GM23338 (cell line): ENCODE data around the gene EMID1. TPM values are rescaled to one million over a fixed set of nuclear protein-coding genes. Genes with fewer than 3 reads are reported as not detected.

Source experiments
- ATAC-seq: fragments of 200-7000 bp; cut with Tn5 transposase; 3 replicates; pipeline ENCODE4 v1.9.1; 2020
- DNase-seq: peaks from one replicate; pipeline ENCODE4 v3.0.0-alpha.2; 2015; ENCODE audit warnings: low spot score
- H2AFZ ChIP-seq: fragments of 200-600 bp; sonication (generic); 2 replicates; pipeline ENCODE4 v1.8.0; 2016; ENCODE audit warnings: antibody characterized with exemption, mild to moderate bottlenecking, moderate library complexity
- H3F3A ChIP-seq: fragments of 200-600 bp; sonication (generic); replicated peaks from 2 replicates; pipeline ENCODE4 v1.8.0; 2017; ENCODE audit warnings: antibody characterized with exemption, mixed run types, low read depth
- H3K27ac ChIP-seq: fragments of 200-600 bp; sonication (generic); 2 replicates; pipeline ENCODE4 v1.6.1; 2016; ENCODE audit warnings: low read depth
- H3K27me3 ChIP-seq: fragments of 200-600 bp; sonication (generic); 2 replicates; pipeline ENCODE4 v1.8.0; 2016; ENCODE audit warnings: mild to moderate bottlenecking, mixed run types, moderate library complexity; ENCODE audit not compliant: insufficient read depth
- H3K36me3 ChIP-seq: fragments of 200-600 bp; sonication (generic); 2 replicates; pipeline ENCODE4 v1.8.0; 2016; ENCODE audit warnings: mild to moderate bottlenecking; ENCODE audit not compliant: insufficient read depth
- H3K4me1 ChIP-seq: fragments of 200-600 bp; sonication (generic); 2 replicates; pipeline ENCODE4 v1.8.0; 2016; ENCODE audit warnings: mild to moderate bottlenecking, moderate library complexity; ENCODE audit not compliant: insufficient read depth
- H3K4me2 ChIP-seq: fragments of 200-600 bp; sonication (generic); 2 replicates; pipeline ENCODE4 v1.7.1; 2017; ENCODE audit warnings: mixed run types
- H3K4me3 ChIP-seq: fragments of 200-600 bp; sonication (generic); 2 replicates; pipeline ENCODE4 v1.6.1; 2016; ENCODE audit warnings: mixed run types
- H3K79me2 ChIP-seq: fragments of 200-600 bp; sonication (generic); replicated peaks from 2 replicates; pipeline ENCODE4 v1.8.0; 2017; ENCODE audit warnings: mild to moderate bottlenecking; ENCODE audit not compliant: insufficient read depth
- H3K9me2 ChIP-seq: fragments of 200-600 bp; sonication (generic); 2 replicates; pipeline ENCODE4 v1.8.0; 2017; ENCODE audit not compliant: insufficient read depth
- H4K20me1 ChIP-seq: fragments of 200-600 bp; sonication (generic); replicated peaks from 2 replicates; pipeline ENCODE4 v1.8.0; 2017; ENCODE audit warnings: mild to moderate bottlenecking; ENCODE audit not compliant: insufficient read depth
- H3K27ac Mint-ChIP-seq: 2 replicates; pipeline ENCODE4 v1.8.0; 2020; ENCODE audit warnings: inconsistent platforms, mild to moderate bottlenecking, moderate library complexity, mixed read lengths
- H3K27me3 Mint-ChIP-seq: 3 replicates; pipeline ENCODE4 v1.8.0; 2022; ENCODE audit warnings: low read depth, mild to moderate bottlenecking, moderate library complexity, mixed read lengths, inconsistent platforms; ENCODE audit not compliant: insufficient read depth, poor library complexity
- H3K36me3 Mint-ChIP-seq: 3 replicates; pipeline ENCODE4 v1.8.0; 2021; ENCODE audit warnings: low read depth, mild to moderate bottlenecking, inconsistent platforms, moderate library complexity, mixed read lengths
- H3K4me1 Mint-ChIP-seq: 3 replicates; pipeline ENCODE4 v1.8.0; 2020; ENCODE audit warnings: mild to moderate bottlenecking, inconsistent platforms, mixed read lengths
- H3K4me3 Mint-ChIP-seq: 3 replicates; pipeline ENCODE4 v1.8.0; 2021; ENCODE audit warnings: moderate library complexity, mild to moderate bottlenecking, inconsistent platforms, mixed read lengths
- H3K9me3 Mint-ChIP-seq: 3 replicates; pipeline ENCODE4 v1.8.0; 2020; ENCODE audit warnings: moderate library complexity, mild to moderate bottlenecking, inconsistent platforms, mixed read lengths
- CREB1 ChIP-seq: fragments of 250-450 bp; sonication (Bioruptor Pico); IDR thresholded peaks from 2 replicates; pipeline ENCODE4 v1.5.0; 2020; ENCODE audit warnings: low read depth, mild to moderate bottlenecking, moderate library complexity
- EZH2 ChIP-seq: fragments of 200-600 bp; sonication (generic); IDR thresholded peaks from one replicate; pipeline ENCODE4 v1.8.0; 2017; ENCODE audit warnings: antibody characterized with exemption, mild to moderate bottlenecking, low read depth; ENCODE audit not compliant: unreplicated experiment
- EZH2phosphoT487 ChIP-seq: fragments of 200-600 bp; sonication (generic); IDR thresholded peaks from one replicate; pipeline ENCODE4 v1.8.1; 2018; ENCODE audit warnings: antibody characterized with exemption; ENCODE audit not compliant: unreplicated experiment
- JUNB ChIP-seq: IDR thresholded peaks from one replicate; pipeline ENCODE4 v1.6.1; 2016; ENCODE audit warnings: antibody characterized with exemption; ENCODE audit not compliant: unreplicated experiment
- NANOG ChIP-seq: IDR thresholded peaks from 2 replicates; pipeline ENCODE4 v1.6.1; 2016; ENCODE audit warnings: antibody characterized with exemption, borderline replicate concordance
- POLR2AphosphoS5 ChIP-seq: IDR thresholded peaks from 2 replicates; pipeline ENCODE4 v1.6.1; 2016; ENCODE audit warnings: antibody characterized with exemption, low read depth
- STAT1 ChIP-seq: IDR thresholded peaks from one replicate; pipeline ENCODE4 v1.6.1; 2016; ENCODE audit warnings: antibody characterized with exemption; ENCODE audit not compliant: unreplicated experiment
- ZNF114 ChIP-seq: fragments of 250-450 bp; sonication (Bioruptor Pico); IDR thresholded peaks from 2 replicates; pipeline ENCODE4 v1.5.0; 2020; ENCODE audit warnings: mild to moderate bottlenecking, moderate library complexity
- ZNF331 ChIP-seq: fragments of 250-450 bp; sonication (Bioruptor Pico); IDR thresholded peaks from 2 replicates; pipeline ENCODE4 v1.5.0; 2020; ENCODE audit warnings: low read depth, mild to moderate bottlenecking, moderate library complexity
- polyA plus RNA-seq: library from polyadenylated mRNA; unstranded; fragments of >200 nt; fragmentation: Nextera tagmentation; extraction: Ambion mirVana; gene quantifications from 2 replicates; pipeline ENCODE4 v1.2.1, GENCODE V29; 2016
- total RNA-seq: library from RNA; depleted of rRNA; stranded (reverse); fragments of >200 nt; shearing (Covaris generic); gene quantifications from 2 replicates; pipeline ENCODE4 v1.2.3, GENCODE V29; 2014
- TF ChIP-seq, protein P1 (sequence below): IDR thresholded peaks from 2 replicates; pipeline ENCODE4 v1.6.1; 2016; ENCODE audit warnings: antibody characterized with exemption
- TF ChIP-seq, protein P2 (sequence below): IDR thresholded peaks from one replicate; pipeline ENCODE4 v1.6.1; 2018; ENCODE audit warnings: antibody characterized with exemption; ENCODE audit not compliant: unreplicated experiment
- TF ChIP-seq, protein P3 (sequence below): fragments of 250-450 bp; sonication (Bioruptor Pico); IDR thresholded peaks from 2 replicates; pipeline ENCODE4 v1.5.0; 2020; ENCODE audit warnings: mild to moderate bottlenecking, moderate library complexity
- TF ChIP-seq, protein P4 (sequence below), 2 experiments: fragments of 200-600 bp in 1 of 2; sonication (generic) in 1 of 2; conservative IDR thresholded peaks; 2 replicates each; pipeline versions ENCODE4 v1.5.1 to v1.6.1; 2016 to 2017; ENCODE audit warnings: antibody characterized with exemption in 2 of 2, low read depth in 2 of 2, mild to moderate bottlenecking in 2 of 2, moderate library complexity in 1 of 2

The EMID1 gene
- total and polyA plus RNA-seq, 2 experiments from 2014 or later = 3.0 to 13.4 TPM

DNA sequence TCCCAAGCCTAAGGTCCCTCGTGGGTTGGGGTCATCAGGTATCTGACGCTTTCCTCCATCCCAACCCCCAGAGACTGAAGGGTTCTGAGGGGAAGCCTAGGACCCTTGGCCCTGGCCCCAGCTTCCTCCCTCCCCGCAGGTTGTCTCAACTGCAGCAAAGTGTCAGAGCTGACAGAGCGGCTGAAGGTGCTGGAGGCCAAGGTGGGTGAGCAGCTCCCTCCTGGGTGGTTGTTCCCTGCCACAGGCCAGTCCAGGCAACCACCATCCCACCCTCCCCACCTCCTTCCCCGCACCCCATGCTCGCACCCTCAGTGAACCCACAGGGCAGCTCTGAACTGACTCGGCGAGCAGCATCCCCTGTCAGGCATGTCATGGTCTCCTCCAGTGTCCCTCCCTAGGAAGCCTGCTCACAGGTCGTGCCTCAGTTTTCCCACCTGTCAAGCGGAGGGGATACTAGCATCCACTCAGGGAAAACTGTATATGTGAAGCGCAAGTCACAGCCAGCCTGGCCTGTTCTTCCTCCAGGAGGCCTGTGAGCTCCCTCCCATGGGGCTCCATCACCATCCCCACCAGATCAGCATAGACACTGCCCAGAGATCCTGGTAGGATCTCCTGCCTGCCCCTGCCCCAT is 20.8 kb downstream of the EMID1 start:
- no peaks in the 10 kb centered on the region for H3K9me3 Mint-ChIP-seq
- no peak overlapping the region for H2AFZ ChIP-seq
- H3K4me1 Mint-ChIP-seq = no peaks in the 10 kb centered on the region
- no peak overlapping the region for H3K4me3 Mint-ChIP-seq
- no peak overlapping the region for H3K27ac Mint-ChIP-seq
- no peak overlapping the region for H3K4me3 ChIP-seq
- H3K27ac ChIP-seq = no peak overlapping the region
- DNase-seq (no peak), ATAC-seq (no peak)
- TF ChIP-seq ZNF331 (CRISPR knock-in tag) (no peak), ZNF114 (no peak), NANOG (no peak), STAT1 (no peak), EZH2phosphoT487 (no peak), EZH2 (no peak), POLR2AphosphoS5 (no peak), JUNB (no peak), CREB1 (CRISPR knock-in tag) (no peak)
- TF ChIP-seq, protein P1, sequence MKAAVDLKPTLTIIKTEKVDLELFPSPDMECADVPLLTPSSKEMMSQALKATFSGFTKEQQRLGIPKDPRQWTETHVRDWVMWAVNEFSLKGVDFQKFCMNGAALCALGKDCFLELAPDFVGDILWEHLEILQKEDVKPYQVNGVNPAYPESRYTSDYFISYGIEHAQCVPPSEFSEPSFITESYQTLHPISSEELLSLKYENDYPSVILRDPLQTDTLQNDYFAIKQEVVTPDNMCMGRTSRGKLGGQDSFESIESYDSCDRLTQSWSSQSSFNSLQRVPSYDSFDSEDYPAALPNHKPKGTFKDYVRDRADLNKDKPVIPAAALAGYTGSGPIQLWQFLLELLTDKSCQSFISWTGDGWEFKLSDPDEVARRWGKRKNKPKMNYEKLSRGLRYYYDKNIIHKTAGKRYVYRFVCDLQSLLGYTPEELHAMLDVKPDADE = no peak
- TF ChIP-seq, protein P2, sequence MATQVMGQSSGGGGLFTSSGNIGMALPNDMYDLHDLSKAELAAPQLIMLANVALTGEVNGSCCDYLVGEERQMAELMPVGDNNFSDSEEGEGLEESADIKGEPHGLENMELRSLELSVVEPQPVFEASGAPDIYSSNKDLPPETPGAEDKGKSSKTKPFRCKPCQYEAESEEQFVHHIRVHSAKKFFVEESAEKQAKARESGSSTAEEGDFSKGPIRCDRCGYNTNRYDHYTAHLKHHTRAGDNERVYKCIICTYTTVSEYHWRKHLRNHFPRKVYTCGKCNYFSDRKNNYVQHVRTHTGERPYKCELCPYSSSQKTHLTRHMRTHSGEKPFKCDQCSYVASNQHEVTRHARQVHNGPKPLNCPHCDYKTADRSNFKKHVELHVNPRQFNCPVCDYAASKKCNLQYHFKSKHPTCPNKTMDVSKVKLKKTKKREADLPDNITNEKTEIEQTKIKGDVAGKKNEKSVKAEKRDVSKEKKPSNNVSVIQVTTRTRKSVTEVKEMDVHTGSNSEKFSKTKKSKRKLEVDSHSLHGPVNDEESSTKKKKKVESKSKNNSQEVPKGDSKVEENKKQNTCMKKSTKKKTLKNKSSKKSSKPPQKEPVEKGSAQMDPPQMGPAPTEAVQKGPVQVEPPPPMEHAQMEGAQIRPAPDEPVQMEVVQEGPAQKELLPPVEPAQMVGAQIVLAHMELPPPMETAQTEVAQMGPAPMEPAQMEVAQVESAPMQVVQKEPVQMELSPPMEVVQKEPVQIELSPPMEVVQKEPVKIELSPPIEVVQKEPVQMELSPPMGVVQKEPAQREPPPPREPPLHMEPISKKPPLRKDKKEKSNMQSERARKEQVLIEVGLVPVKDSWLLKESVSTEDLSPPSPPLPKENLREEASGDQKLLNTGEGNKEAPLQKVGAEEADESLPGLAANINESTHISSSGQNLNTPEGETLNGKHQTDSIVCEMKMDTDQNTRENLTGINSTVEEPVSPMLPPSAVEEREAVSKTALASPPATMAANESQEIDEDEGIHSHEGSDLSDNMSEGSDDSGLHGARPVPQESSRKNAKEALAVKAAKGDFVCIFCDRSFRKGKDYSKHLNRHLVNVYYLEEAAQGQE = no peak
- TF ChIP-seq, protein P3, sequence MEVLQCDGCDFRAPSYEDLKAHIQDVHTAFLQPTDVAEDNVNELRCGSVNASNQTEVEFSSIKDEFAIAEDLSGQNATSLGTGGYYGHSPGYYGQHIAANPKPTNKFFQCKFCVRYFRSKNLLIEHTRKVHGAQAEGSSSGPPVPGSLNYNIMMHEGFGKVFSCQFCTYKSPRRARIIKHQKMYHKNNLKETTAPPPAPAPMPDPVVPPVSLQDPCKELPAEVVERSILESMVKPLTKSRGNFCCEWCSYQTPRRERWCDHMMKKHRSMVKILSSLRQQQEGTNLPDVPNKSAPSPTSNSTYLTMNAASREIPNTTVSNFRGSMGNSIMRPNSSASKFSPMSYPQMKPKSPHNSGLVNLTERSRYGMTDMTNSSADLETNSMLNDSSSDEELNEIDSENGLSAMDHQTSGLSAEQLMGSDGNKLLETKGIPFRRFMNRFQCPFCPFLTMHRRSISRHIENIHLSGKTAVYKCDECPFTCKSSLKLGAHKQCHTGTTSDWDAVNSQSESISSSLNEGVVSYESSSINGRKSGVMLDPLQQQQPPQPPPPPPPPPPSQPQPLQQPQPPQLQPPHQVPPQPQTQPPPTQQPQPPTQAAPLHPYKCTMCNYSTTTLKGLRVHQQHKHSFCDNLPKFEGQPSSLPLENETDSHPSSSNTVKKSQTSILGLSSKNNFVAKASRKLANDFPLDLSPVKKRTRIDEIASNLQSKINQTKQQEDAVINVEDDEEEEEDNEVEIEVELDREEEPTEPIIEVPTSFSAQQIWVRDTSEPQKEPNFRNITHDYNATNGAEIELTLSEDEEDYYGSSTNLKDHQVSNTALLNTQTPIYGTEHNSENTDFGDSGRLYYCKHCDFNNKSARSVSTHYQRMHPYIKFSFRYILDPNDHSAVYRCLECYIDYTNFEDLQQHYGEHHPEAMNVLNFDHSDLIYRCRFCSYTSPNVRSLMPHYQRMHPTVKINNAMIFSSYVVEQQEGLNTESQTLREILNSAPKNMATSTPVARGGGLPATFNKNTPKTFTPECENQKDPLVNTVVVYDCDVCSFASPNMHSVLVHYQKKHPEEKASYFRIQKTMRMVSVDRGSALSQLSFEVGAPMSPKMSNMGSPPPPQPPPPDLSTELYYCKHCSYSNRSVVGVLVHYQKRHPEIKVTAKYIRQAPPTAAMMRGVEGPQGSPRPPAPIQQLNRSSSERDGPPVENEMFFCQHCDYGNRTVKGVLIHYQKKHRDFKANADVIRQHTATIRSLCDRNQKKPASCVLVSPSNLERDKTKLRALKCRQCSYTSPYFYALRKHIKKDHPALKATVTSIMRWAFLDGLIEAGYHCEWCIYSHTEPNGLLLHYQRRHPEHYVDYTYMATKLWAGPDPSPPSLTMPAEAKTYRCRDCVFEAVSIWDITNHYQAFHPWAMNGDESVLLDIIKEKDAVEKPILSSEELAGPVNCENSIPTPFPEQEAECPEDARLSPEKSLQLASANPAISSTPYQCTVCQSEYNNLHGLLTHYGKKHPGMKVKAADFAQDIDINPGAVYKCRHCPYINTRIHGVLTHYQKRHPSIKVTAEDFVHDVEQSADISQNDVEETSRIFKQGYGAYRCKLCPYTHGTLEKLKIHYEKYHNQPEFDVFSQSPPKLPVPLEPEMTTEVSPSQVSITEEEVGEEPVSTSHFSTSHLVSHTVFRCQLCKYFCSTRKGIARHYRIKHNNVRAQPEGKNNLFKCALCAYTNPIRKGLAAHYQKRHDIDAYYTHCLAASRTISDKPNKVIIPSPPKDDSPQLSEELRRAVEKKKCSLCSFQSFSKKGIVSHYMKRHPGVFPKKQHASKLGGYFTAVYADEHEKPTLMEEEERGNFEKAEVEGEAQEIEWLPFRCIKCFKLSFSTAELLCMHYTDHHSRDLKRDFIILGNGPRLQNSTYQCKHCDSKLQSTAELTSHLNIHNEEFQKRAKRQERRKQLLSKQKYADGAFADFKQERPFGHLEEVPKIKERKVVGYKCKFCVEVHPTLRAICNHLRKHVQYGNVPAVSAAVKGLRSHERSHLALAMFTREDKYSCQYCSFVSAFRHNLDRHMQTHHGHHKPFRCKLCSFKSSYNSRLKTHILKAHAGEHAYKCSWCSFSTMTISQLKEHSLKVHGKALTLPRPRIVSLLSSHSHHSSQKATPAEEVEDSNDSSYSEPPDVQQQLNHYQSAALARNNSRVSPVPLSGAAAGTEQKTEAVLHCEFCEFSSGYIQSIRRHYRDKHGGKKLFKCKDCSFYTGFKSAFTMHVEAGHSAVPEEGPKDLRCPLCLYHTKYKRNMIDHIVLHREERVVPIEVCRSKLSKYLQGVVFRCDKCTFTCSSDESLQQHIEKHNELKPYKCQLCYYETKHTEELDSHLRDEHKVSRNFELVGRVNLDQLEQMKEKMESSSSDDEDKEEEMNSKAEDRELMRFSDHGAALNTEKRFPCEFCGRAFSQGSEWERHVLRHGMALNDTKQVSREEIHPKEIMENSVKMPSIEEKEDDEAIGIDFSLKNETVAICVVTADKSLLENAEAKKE (CRISPR knock-in tag) = no peak
- TF ChIP-seq, protein P4, sequence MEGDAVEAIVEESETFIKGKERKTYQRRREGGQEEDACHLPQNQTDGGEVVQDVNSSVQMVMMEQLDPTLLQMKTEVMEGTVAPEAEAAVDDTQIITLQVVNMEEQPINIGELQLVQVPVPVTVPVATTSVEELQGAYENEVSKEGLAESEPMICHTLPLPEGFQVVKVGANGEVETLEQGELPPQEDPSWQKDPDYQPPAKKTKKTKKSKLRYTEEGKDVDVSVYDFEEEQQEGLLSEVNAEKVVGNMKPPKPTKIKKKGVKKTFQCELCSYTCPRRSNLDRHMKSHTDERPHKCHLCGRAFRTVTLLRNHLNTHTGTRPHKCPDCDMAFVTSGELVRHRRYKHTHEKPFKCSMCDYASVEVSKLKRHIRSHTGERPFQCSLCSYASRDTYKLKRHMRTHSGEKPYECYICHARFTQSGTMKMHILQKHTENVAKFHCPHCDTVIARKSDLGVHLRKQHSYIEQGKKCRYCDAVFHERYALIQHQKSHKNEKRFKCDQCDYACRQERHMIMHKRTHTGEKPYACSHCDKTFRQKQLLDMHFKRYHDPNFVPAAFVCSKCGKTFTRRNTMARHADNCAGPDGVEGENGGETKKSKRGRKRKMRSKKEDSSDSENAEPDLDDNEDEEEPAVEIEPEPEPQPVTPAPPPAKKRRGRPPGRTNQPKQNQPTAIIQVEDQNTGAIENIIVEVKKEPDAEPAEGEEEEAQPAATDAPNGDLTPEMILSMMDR (conservative IDR thresholded peaks at IDR 0.05; ENCODE audit: low read depth in 2 of 2) = no peak
- H3K27me3 Mint-ChIP-seq = no peaks in the 10 kb centered on the region
- no peaks in the 10 kb centered on the region for H3K36me3 ChIP-seq
- H3K79me2 ChIP-seq = no peaks in the 10 kb centered on the region
- H3K9me2 ChIP-seq = no peaks in the 10 kb centered on the region
- no peaks in the 10 kb centered on the region for H3K36me3 Mint-ChIP-seq
- 0 out of 2 replicates have a peak, but pooled peaks cover 3% of the 10 kb centered on the region for H3K27me3 ChIP-seq
- H3F3A ChIP-seq = no peaks in the 10 kb centered on the region
- H3K4me1 ChIP-seq = no peaks in the 10 kb centered on the region
- peaks cover 3% of the 10 kb centered on the region; the same call in 1 of the 2 replicates for H4K20me1 ChIP-seq
- no peak overlapping the region for H3K4me2 ChIP-seq
